ENCODE data around the gene ACE. TPM values are rescaled to one million over a fixed set of nuclear protein-coding genes. Genes with fewer than 3 reads are reported as not detected.

The ACE gene
- total RNA-seq, 2 experiments from 2014 or later, result 0.26 to 0.46 TPM

GRCh38 chr17:63482509-63482908 lies 5.6 kb downstream of the ACE start:
- Mint-ChIP-seq H3K9me3 (ENCODE audit: low read depth) (no peaks in the 10 kb centered on the region), H3K27ac (no peak overlapping the region)
- POLR2A ChIA-PET, result no interaction called here

DNA sequence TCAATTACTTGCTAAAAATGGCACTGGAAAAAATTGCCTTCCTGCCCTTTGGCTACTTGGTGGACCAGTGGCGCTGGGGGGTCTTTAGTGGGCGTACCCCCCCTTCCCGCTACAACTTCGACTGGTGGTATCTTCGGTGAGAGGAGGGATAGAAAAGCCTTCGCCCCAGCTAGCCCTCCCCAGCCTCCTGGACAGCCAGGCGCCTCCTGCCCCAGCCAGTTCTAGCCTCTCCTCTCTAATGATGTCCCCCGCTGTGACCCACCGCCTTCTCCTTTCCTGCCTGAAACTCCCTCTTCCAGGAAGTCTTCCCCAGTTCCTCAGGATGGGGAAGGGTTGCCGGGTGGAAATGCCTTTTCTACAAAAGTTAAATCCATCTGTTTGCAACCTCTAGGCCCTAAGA lies 6.2 kb downstream of the ACE start:
- no peaks in the 10 kb centered on the region for H3K36me3 Mint-ChIP-seq (ENCODE audit: low read depth)
- intact Hi-C loops (cut with DNase I, micrococcal nuclease), result no loop called here
- peaks cover 5% of the 10 kb centered on the region for H3K4me1 Mint-ChIP-seq
- H3K27ac Mint-ChIP-seq, result no peak overlapping the region
- no peak overlapping the region for H3K4me3 Mint-ChIP-seq
- H3K27me3 Mint-ChIP-seq, result peaks cover 9% of the 10 kb centered on the region
- no peak for DNase-seq
- ChIA-PET CTCF (interaction anchor here (0.6 to 8.3 kb wide), 2 partner anchors 59 to 150 kb away, joined by 3 to 102 read pairs; no protein-coding TSS in a partner anchor), POLR2A (no interaction called here)
- no peak for ATAC-seq
- H3K9me3 Mint-ChIP-seq (ENCODE audit: low read depth), result no peaks in the 10 kb centered on the region

More at GRCh38 chr17:63482509-63482908, 5.6 kb downstream of the ACE start:
- no peak for DNase-seq
- Mint-ChIP-seq H3K36me3 (ENCODE audit: low read depth) (no peaks in the 10 kb centered on the region), H3K4me1 (peaks cover 10% of the 10 kb centered on the region), H3K27me3 (peaks cover 14% of the 10 kb centered on the region), H3K4me3 (no peak overlapping the region)
- intact Hi-C loops (cut with DNase I, micrococcal nuclease), result no loop called here
- CTCF ChIA-PET, result interaction anchor here (8.3 kb wide), 1 partner anchor 59 kb away, joined by 102 read pairs; no protein-coding TSS in a partner anchor
- ATAC-seq, result no peak

DNA sequence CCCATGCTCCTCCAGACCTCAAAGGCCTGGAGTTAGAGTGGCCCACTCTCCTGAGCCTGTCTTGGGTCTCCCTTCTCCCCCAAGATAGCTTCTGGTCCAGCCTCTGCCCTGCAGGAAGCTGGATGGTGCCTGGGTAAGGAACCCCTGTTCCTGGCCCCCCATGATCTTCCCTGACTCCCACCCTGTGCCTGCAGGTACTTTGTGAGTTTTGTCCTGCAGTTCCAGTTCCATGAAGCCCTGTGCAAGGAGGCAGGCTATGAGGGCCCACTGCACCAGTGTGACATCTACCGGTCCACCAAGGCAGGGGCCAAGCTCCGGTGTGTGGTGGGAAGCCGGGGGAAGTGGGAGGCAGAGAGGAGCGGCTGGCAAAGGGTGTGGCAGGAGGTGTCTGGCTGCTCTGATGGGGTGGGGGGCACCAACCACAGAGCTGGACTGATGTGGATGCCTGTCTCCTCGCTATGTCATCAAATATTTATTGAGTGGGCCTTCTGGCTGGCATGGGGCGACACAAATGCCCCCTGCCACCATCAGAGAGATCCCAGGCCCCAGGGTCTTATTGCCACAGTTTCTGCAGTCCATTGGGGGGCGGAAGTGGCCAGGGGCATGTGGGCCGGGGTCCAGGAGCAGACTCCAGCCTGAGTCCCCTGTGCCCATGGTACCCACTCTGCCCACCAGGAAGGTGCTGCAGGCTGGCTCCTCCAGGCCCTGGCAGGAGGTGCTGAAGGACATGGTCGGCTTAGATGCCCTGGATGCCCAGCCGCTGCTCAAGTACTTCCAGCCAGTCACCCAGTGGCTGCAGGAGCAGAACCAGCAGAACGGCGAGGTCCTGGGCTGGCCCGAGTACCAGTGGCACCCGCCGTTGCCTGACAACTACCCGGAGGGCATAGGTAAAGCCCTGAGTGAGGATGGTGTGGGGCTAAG lies 7.1 kb downstream of the ACE start:
- DNase-seq (no peak), ATAC-seq (no peak)
- Mint-ChIP-seq H3K4me3 (no peak overlapping the region), H3K27ac (no peak overlapping the region), H3K4me1 (peaks cover 2% of the 10 kb centered on the region), H3K9me3 (ENCODE audit: low read depth) (no peaks in the 10 kb centered on the region), H3K27me3 (peaks cover 4% of the 10 kb centered on the region), H3K36me3 (ENCODE audit: low read depth) (no peaks in the 10 kb centered on the region)
- POLR2A ChIA-PET, result no interaction called here
- intact Hi-C loops (cut with DNase I, micrococcal nuclease), result no loop called here
- CTCF ChIA-PET, result interaction anchor here (0.6 to 8.3 kb wide), 3 partner anchors 60 to 149 kb away, joined by 3 to 102 read pairs (median 3); no protein-coding TSS in a partner anchor

DNA sequence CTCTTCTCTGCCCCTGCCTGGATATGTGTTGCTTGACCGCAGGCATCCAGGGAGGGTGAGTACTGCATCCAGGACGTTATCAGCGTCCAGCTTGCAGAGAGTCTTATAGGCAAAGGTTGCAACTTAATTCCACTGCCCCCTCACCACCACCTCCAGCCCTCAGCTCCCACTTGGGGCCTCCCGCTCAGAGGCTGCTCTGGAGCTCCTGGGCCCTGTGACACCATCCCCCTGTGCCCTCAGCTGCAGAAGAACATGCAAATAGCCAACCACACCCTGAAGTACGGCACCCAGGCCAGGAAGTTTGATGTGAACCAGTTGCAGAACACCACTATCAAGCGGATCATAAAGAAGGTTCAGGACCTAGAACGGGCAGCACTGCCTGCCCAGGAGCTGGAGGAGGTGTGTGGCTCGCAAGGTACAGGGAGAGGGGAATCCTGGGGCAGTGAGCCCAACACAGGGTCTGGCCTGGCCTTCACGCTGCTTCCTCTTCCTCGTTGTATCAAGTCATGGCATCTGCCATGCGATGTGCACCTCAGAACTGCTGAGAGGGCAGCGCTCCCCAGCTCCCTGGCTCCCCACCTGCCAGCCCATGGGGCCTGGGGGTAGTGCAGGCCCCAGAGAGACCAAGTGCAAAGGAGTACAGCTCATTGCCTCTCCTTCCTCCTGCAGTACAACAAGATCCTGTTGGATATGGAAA lies 9.6 kb downstream of the ACE start:
- DNase-seq (no peak), ATAC-seq (no peak)
- H3K27ac Mint-ChIP-seq, result no peak overlapping the region
- POLR2A ChIA-PET, result no interaction called here
- no peaks in the 10 kb centered on the region for H3K4me1 Mint-ChIP-seq
- intact Hi-C loops (cut with DNase I, micrococcal nuclease), result no loop called here
- CTCF ChIA-PET, result interaction anchor here (0.7 to 1.8 kb wide), 7 partner anchors 7 to 673 kb away, joined by 3 to 7 read pairs (median 3); no protein-coding TSS in a partner anchor
- no peaks in the 10 kb centered on the region for H3K27me3 Mint-ChIP-seq
- H3K36me3 Mint-ChIP-seq (ENCODE audit: low read depth), result no peaks in the 10 kb centered on the region
- no peak overlapping the region for H3K4me3 Mint-ChIP-seq
- no peaks in the 10 kb centered on the region for H3K9me3 Mint-ChIP-seq (ENCODE audit: low read depth)

- no peak overlapping the region for H3K4me3 Mint-ChIP-seq
Observed at GRCh38 chr17:63487014-63487339, 10.1 kb downstream of the ACE start.

GRCh38 chr17:63488851-63489250 lies 12.0 kb downstream of the ACE start:
- ChIA-PET CTCF (no interaction called here), POLR2A (no interaction called here)
- H3K9me3 Mint-ChIP-seq (ENCODE audit: low read depth), result no peaks in the 10 kb centered on the region
- no peaks in the 10 kb centered on the region for H3K27me3 Mint-ChIP-seq
- no peaks in the 10 kb centered on the region for H3K4me1 Mint-ChIP-seq
- H3K27ac Mint-ChIP-seq, result no peak overlapping the region
- intact Hi-C loops (cut with DNase I, micrococcal nuclease), result no loop called here
- H3K36me3 Mint-ChIP-seq (ENCODE audit: low read depth), result no peaks in the 10 kb centered on the region
- H3K4me3 Mint-ChIP-seq, result no peak overlapping the region
- no peak for ATAC-seq
- no peak for DNase-seq

More at GRCh38 chr17:63487014-63487339, 10.1 kb downstream of the ACE start:
- intact Hi-C loops (cut with DNase I, micrococcal nuclease), result no loop called here
- Mint-ChIP-seq H3K27ac (no peak overlapping the region), H3K27me3 (no peaks in the 10 kb centered on the region), H3K36me3 (ENCODE audit: low read depth) (no peaks in the 10 kb centered on the region), H3K4me1 (no peaks in the 10 kb centered on the region), H3K9me3 (ENCODE audit: low read depth) (no peaks in the 10 kb centered on the region)
- ChIA-PET POLR2A (no interaction called here), CTCF (interaction anchor here (0.7 to 1.8 kb wide), 8 partner anchors 8 to 815 kb away, joined by 3 to 7 read pairs (median 3); no protein-coding TSS in a partner anchor)
- ATAC-seq (no peak), DNase-seq (no peak)

- ATAC-seq, result no peak
- CTCF ChIA-PET, result no interaction called here
- H3K4me3 Mint-ChIP-seq, result no peak overlapping the region
Observed at GRCh38 chr17:63489291-63489690, 12.4 kb downstream of the ACE start.

DNA sequence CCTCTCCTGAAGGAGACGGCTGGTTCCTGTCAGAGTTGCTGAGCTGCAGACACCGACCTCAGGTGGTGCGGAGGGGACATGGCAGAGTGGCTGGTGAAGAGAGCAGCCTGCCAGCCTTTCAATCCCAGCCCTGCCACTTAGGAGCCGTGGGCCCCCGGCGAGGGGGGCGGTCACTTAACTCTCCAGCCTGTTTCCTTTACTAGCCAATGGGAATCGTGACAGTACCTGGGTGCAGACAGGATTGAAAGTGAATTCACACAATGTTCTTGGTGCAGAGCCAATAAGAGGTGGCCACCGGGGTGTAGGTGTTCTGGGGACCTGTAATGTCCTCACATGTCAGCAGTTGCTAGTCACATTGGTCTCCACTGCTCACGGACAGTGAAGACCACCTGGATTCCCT lies 13.5 kb downstream of the ACE start:
- H3K4me1 Mint-ChIP-seq, result no peaks in the 10 kb centered on the region
- CTCF ChIA-PET, result interaction anchor here (0.6 kb wide), 1 partner anchor 216 kb away, joined by 4 read pairs; no protein-coding TSS in a partner anchor
- intact Hi-C loops (cut with DNase I, micrococcal nuclease), result no loop called here
- H3K27ac Mint-ChIP-seq, result no peak overlapping the region
- H3K4me3 Mint-ChIP-seq, result no peak overlapping the region
- ATAC-seq (no peak), DNase-seq (no peak)
- no peaks in the 10 kb centered on the region for H3K27me3 Mint-ChIP-seq
- H3K9me3 Mint-ChIP-seq (ENCODE audit: low read depth), result no peaks in the 10 kb centered on the region
- POLR2A ChIA-PET, result no interaction called here
- H3K36me3 Mint-ChIP-seq (ENCODE audit: low read depth), result no peaks in the 10 kb centered on the region

More at GRCh38 chr17:63489291-63489690, 12.4 kb downstream of the ACE start:
- DNase-seq, result no peak
- no peaks in the 10 kb centered on the region for H3K4me1 Mint-ChIP-seq
- H3K9me3 Mint-ChIP-seq (ENCODE audit: low read depth), result no peaks in the 10 kb centered on the region
- H3K36me3 Mint-ChIP-seq (ENCODE audit: low read depth), result no peaks in the 10 kb centered on the region
- POLR2A ChIA-PET, result no interaction called here
- no peak overlapping the region for H3K27ac Mint-ChIP-seq
- intact Hi-C loops (cut with DNase I, micrococcal nuclease), result no loop called here
- no peaks in the 10 kb centered on the region for H3K27me3 Mint-ChIP-seq

- ChIA-PET CTCF (interaction anchor here (0.6 to 1.1 kb wide), 3 partner anchors 23 to 135 kb away, joined by 3 read pairs; no protein-coding TSS in a partner anchor), POLR2A (no interaction called here)
- no peak for DNase-seq
- intact Hi-C loops (cut with DNase I, micrococcal nuclease), result no loop called here
- H3K4me3 Mint-ChIP-seq, result no peak overlapping the region
- H3K4me1 Mint-ChIP-seq, result no peaks in the 10 kb centered on the region
- H3K36me3 Mint-ChIP-seq (ENCODE audit: low read depth), result no peaks in the 10 kb centered on the region
- ATAC-seq, result no peak
- no peaks in the 10 kb centered on the region for H3K9me3 Mint-ChIP-seq (ENCODE audit: low read depth)
- no peaks in the 10 kb centered on the region for H3K27me3 Mint-ChIP-seq
- H3K27ac Mint-ChIP-seq, result no peak overlapping the region
Observed at GRCh38 chr17:63490858-63491400, 14.1 kb downstream of the ACE start.

GRCh38 chr17:63491413-63491812 lies 14.6 kb downstream of the ACE start:
- H3K4me3 Mint-ChIP-seq, result no peak overlapping the region
- POLR2A ChIA-PET, result no interaction called here

DNA sequence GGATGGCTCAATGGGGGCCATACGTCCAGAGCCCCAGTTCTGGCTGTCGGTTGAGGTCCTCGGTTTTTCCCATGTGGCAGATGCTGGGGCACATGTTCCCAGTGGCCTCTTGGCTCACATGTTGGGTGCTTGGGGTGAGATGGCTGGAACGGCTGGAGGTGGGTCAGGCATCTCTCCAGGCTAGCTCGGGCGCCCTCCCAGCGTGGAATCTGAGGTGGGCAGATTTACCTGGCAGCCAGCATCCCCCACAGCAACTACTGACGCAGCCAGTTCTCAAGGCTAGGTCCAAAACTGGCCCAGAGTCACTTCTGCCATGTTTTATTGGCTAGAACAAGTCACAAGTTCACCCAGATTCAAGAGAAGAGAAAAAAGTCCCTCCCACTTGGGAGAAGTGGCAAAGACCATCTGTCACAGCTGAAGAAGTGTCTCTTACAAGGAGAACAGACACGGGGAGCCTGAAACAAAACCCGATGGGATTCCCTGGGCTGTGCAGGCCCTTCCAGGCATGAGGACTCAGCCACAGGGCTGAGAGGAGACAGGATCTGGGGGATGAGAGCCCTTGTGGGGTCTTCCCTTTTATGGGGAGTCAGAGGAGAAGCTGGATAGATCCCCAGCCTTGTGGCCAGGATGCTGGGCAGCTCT lies 15.2 kb downstream of the ACE start:
- intact Hi-C loops (cut with DNase I, micrococcal nuclease), result no loop called here
- ATAC-seq (no peak), DNase-seq (no peak)
- Mint-ChIP-seq H3K27me3 (no peaks in the 10 kb centered on the region), H3K4me1 (no peaks in the 10 kb centered on the region), H3K9me3 (ENCODE audit: low read depth) (no peaks in the 10 kb centered on the region), H3K27ac (no peak overlapping the region), H3K36me3 (ENCODE audit: low read depth) (no peaks in the 10 kb centered on the region), H3K4me3 (no peak overlapping the region)
- CTCF ChIA-PET, result interaction anchor here (0.7 kb wide), 1 partner anchor 25 kb away, joined by 3 read pairs; no protein-coding TSS in a partner anchor
- POLR2A ChIA-PET, result no interaction called here

More at GRCh38 chr17:63491413-63491812, 14.6 kb downstream of the ACE start:
- CTCF ChIA-PET, result interaction anchor here (0.6 to 1.1 kb wide), 3 partner anchors 22 to 136 kb away, joined by 3 read pairs; no protein-coding TSS in a partner anchor
- Mint-ChIP-seq H3K36me3 (ENCODE audit: low read depth) (no peaks in the 10 kb centered on the region), H3K9me3 (ENCODE audit: low read depth) (no peaks in the 10 kb centered on the region), H3K4me1 (no peaks in the 10 kb centered on the region), H3K27me3 (no peaks in the 10 kb centered on the region), H3K27ac (no peak overlapping the region)
- ATAC-seq (no peak), DNase-seq (no peak)
- intact Hi-C loops (cut with DNase I, micrococcal nuclease), result no loop called here
